G401.6 (cell line): ENCODE results near the gene NEB.

ENCODE experiments used
- FAIRE-seq: peaks from 2 replicates; lab custom pipeline; 2012; peaks lifted over from hg19 to GRCh38; lab: Jason Lieb, UNC

The NEB gene

DNA sequence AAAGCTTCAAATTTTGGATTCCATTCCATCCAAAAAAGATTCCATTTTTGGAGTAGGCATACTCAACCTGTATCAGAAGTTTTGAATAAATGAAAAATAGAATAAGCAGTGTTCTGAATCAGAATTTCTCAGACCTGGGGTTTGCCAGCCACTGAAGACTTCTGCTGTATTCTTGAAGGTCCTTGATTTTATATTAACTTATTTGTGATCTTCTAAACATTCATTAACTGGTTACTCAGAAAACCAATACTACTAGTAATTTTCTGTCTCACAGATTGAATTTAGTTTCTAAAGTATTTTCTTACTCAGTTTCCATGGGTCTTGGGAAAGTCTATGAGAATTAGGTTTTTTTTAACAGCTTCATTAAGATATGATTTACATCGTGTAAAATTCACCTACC lies 263.7 kb downstream of the NEB start:
- no peak for FAIRE-seq

GRCh38 chr2:151465771-151466170 lies 268.5 kb downstream of the NEB start:
- no peak for FAIRE-seq

DNA sequence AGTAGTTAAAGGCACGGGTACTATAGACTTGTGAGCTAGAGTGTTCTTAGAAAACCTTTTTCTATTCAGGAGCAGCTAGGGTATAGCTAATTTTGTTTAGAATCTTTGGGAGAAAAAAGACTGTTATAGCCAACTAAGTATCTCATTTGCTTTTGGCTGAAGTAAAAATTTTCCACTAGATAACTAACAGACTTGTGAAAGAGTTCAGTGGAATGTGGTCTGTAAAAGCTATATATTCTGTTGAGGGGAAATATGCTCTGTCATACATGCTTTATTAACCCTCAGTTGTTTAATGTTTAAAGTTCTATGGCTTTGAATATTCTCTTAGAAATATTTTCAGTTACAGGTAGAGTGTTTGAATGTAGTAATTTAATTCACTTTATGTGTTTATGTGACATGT lies 274.9 kb downstream of the NEB start:
- FAIRE-seq = no peak

GRCh38 chr2:151439127-151439526 lies 295.1 kb downstream of the NEB start:
- FAIRE-seq = no peak

DNA sequence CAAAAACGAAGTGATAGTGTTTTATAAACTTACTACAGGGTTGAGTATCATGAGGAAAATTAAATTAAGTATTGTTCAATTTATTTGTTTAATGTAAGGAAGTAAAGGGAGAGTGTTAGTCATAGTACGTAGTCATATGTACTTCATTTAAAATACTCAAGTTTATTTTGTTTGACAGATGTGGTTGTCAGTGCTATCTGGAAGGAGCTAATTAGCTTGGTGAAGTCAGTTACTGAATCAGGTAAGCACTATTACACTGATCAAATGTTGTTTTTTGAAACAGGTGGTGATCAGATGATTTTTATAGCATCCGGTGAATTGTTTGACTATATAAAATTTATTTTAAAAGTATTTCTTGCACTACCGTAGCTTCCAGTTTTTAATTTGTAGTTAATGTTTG lies 295.8 kb downstream of the NEB start:
- no peak for FAIRE-seq

DNA sequence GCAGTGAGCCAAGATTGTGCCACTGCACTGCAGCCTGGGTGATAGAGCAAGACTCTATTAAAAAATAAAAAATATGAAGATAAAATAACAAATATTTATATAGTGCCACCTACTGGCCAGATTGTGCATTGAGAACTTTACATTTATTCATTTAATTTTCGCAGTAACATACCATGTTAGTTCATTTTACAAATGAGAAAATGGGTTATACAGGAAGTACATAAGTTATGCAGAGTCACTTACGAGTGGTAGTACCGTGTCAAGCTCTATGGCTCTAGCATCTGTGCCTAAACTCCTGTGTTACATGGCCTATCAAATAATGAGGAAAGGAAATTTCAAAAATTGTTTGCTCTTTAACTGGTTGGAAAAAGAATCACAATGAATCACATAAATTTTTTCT lies 296.6 kb downstream of the NEB start:
- peak; percentile 15 for FAIRE-seq
